Superior temporal gyrus (tissue), 1 donor: ENCODE data around the gene DEK.
"Not testable (repeated sequence)": the region's sequence is repeated elsewhere in the genome, so short reads cannot be mapped to it uniquely, and the experiment has no call there.

ENCODE experiments used
- DNase-seq: peaks from one replicate; pipeline ENCODE4 v3.0.0-alpha.2; 2016; ENCODE audit errors: extremely low spot score

DEK gene

GRCh38 chr6:18240230-18240629 lies 24.1 kb downstream of the DEK start:
- no peak for DNase-seq

- no peak for DNase-seq
Measured at GRCh38 chr6:18237167-18237566, 27.2 kb downstream of the DEK start.

GRCh38 chr6:18235524-18235923 lies 28.8 kb downstream of the DEK start:
- no peak for DNase-seq

- no peak for DNase-seq
Measured at GRCh38 chr6:18234564-18234963, 29.8 kb downstream of the DEK start.

GRCh38 chr6:18233770-18234169 lies 30.6 kb downstream of the DEK start:
- DNase-seq, result not testable (repeated sequence)

- DNase-seq, result not testable (repeated sequence)
Measured at GRCh38 chr6:18231856-18232255, 32.5 kb downstream of the DEK start.

GRCh38 chr6:18228590-18228989 lies 35.7 kb downstream of the DEK start:
- DNase-seq, result not testable (repeated sequence)

GRCh38 chr6:18227166-18227565 lies 37.2 kb downstream of the DEK start:
- not testable (repeated sequence) for DNase-seq

GRCh38 chr6:18226451-18227105 lies 37.8 kb downstream of the DEK start:
- not testable (repeated sequence) for DNase-seq

GRCh38 chr6:18221288-18221615 lies 43.1 kb downstream of the DEK start:
- DNase-seq, result no peak

GRCh38 chr6:18219591-18219990 lies 44.7 kb downstream of the DEK start:
- no peak for DNase-seq

- DNase-seq, result no peak
Measured at GRCh38 chr6:18218233-18218632, 46.1 kb downstream of the DEK start.

- DNase-seq, result no peak
Measured at GRCh38 chr6:18216411-18216810, 47.9 kb downstream of the DEK start.

- no peak for DNase-seq
Measured at GRCh38 chr6:18215436-18215835, 48.9 kb downstream of the DEK start.

GRCh38 chr6:18214003-18214402 lies 50.3 kb downstream of the DEK start:
- no peak for DNase-seq

GRCh38 chr6:18213439-18213838 lies 50.9 kb downstream of the DEK start:
- DNase-seq, result no peak

GRCh38 chr6:18212231-18212630 lies 52.1 kb downstream of the DEK start:
- no peak for DNase-seq

- DNase-seq, result no peak
Measured at GRCh38 chr6:18211338-18211737, 53.0 kb downstream of the DEK start.

GRCh38 chr6:18210707-18211106 lies 53.6 kb downstream of the DEK start:
- no peak for DNase-seq

GRCh38 chr6:18209539-18210197 lies 54.7 kb downstream of the DEK start:
- DNase-seq, result no peak

- not testable (repeated sequence) for DNase-seq
Measured at GRCh38 chr6:18208778-18209177, 55.6 kb downstream of the DEK start.

- DNase-seq, result no peak
Measured at GRCh38 chr6:18207949-18208348, 56.4 kb downstream of the DEK start.

GRCh38 chr6:18207438-18207837 lies 56.9 kb downstream of the DEK start:
- DNase-seq, result no peak

GRCh38 chr6:18206591-18206990 lies 57.7 kb downstream of the DEK start:
- DNase-seq, result no peak
